Endothelial cell (in vitro differentiated cells): Measurements from ENCODE around the gene NMD3. TPM values are rescaled to one million over a fixed set of nuclear protein-coding genes. Genes with fewer than 3 reads are reported as not detected.

Experiments
- DNase-seq: peaks from one replicate; pipeline ENCODE4 v3.0.0; 2021; ENCODE audit warnings: low spot score
- H3K27ac Mint-ChIP-seq: one replicate; pipeline ENCODE4 v1.8.0; 2021; ENCODE audit warnings: mixed read lengths, inconsistent platforms; ENCODE audit not compliant: unreplicated experiment
- H3K27me3 Mint-ChIP-seq: one replicate; pipeline ENCODE4 v1.8.0; 2021; ENCODE audit warnings: mild to moderate bottlenecking, moderate library complexity, mixed read lengths, inconsistent platforms; ENCODE audit not compliant: unreplicated experiment
- H3K36me3 Mint-ChIP-seq: one replicate; pipeline ENCODE4 v1.8.0; 2021; ENCODE audit warnings: mild to moderate bottlenecking, low read depth, mixed read lengths, inconsistent platforms; ENCODE audit not compliant: unreplicated experiment
- H3K4me1 Mint-ChIP-seq: one replicate; pipeline ENCODE4 v1.8.0; 2021; ENCODE audit warnings: mild to moderate bottlenecking, mixed read lengths, inconsistent platforms; ENCODE audit not compliant: unreplicated experiment
- H3K4me3 Mint-ChIP-seq: one replicate; pipeline ENCODE4 v1.8.0; 2021; ENCODE audit warnings: mild to moderate bottlenecking, mixed read lengths, inconsistent platforms; ENCODE audit not compliant: unreplicated experiment
- H3K9me3 Mint-ChIP-seq: one replicate; pipeline ENCODE4 v1.8.0; 2021; ENCODE audit warnings: mixed read lengths, inconsistent platforms; ENCODE audit not compliant: unreplicated experiment
- CTCF ChIP-seq: fragments of 200-600 bp; sonication (generic); IDR thresholded peaks from one replicate; pipeline ENCODE4 v1.5.0; 2021; ENCODE audit warnings: antibody characterized with exemption; ENCODE audit not compliant: unreplicated experiment
- total RNA-seq: library from RNA; stranded (reverse); fragmentation: NEBNext Ultra II Directional; extraction: Animal tissue kit (Norgen Biotek cat#: 25700); gene quantifications from one replicate; pipeline ENCODE4 v1.2.1, GENCODE V29; 2021; ENCODE audit not compliant: unreplicated experiment

Gene NMD3
- total RNA-seq, 1 donor from 2014 or later: 40.6 TPM

DNA sequence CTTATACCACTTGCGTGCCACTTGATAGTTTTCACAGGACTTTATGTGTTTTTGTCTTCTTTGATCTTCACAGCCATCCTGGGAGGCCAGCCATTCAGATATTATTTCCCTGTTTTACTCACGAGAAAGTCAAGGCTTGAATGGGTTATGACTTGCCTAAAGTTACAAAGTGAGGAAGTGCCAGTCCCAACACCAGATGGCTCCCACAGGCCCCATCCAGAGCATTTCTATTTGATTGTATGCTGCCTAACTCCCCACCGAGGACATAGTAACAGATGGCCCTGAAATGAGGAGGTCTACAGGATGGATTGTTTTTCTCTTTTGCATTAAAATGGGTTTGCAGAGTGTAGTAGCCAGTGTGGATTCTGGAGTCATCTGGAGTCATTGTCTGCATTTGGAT, 75.7 kb downstream of the NMD3 start:
- H3K36me3 Mint-ChIP-seq: peaks cover 13% of the 10 kb centered on the region
- DNase-seq: no peak
- no peaks in the 10 kb centered on the region for H3K4me1 Mint-ChIP-seq
- H3K27me3 Mint-ChIP-seq: no peaks in the 10 kb centered on the region
- TF ChIP-seq CTCF: no peak
- H3K4me3 Mint-ChIP-seq: no peak overlapping the region
- H3K27ac Mint-ChIP-seq: no peak overlapping the region
- H3K9me3 Mint-ChIP-seq: peaks cover 9% of the 10 kb centered on the region

Other genes starting within 250 kb of the NMD3 start
- 6.6 TPM for gene B3GALNT1, start 116.0 kb upstream of the NMD3 start, total RNA-seq
- gene SPTSSB, start 150.2 kb downstream of the NMD3 start, total RNA-seq: not detected